Esophagus muscularis mucosa (tissue), 4 donors: ENCODE results near the gene HELZ2. TPM values are rescaled to one million over a fixed set of nuclear protein-coding genes. Genes with fewer than 3 reads are reported as not detected.

Source experiments
- DNase-seq: peaks from one replicate; pipeline ENCODE4 v3.0.0-alpha.2; 2017; ENCODE audit errors: extremely low spot score
- H3K27ac ChIP-seq, 4 donors: fragments of 200-600 bp; sonication (generic); replicated peaks in 1 of 4; 1 replicate in 3 of 4; 2 replicates in 1 of 4; pipeline ENCODE4 v1.5.1; 2016 to 2019; ENCODE audit warnings: mild to moderate bottlenecking in 1 of 4
- H3K27me3 ChIP-seq, 4 donors: fragments of 200-600 bp; sonication (generic); one replicate each; pipeline versions ENCODE4 v1.5.1 to v1.6.0; 2016 to 2019
- H3K36me3 ChIP-seq, 4 donors: fragments of 200-600 bp; sonication (generic); one replicate each; pipeline ENCODE4 v1.5.1; 2016 to 2019
- H3K4me1 ChIP-seq, 4 donors: fragments of 200-600 bp; sonication (generic); one replicate each; pipeline ENCODE4 v1.5.1; 2016 to 2019
- H3K4me3 ChIP-seq, 4 donors: fragments of 200-600 bp; sonication (generic); 1 replicate in 2 of 4; 2 replicates in 2 of 4; pipeline ENCODE4 v1.5.1; 2016 to 2019; ENCODE audit warnings: mild to moderate bottlenecking in 4 of 4, moderate library complexity in 1 of 4
- H3K9me3 ChIP-seq, 4 donors: fragments of 200-600 bp; sonication (generic); 1 replicate in 3 of 4; 2 replicates in 1 of 4; pipeline ENCODE4 v1.5.1; 2016 to 2019
- EP300 ChIP-seq: sonication (generic); formaldehyde crosslinking; IDR thresholded peaks from one replicate; pipeline ENCODE4 v1.6.1; 2017; ENCODE audit warnings: antibody characterized with exemption
- POLR2A ChIP-seq: fragments of 450-650 bp; IDR thresholded peaks from one replicate; pipeline ENCODE4 v1.6.1; 2017; ENCODE audit warnings: antibody characterized with exemption, moderate library complexity, mild to moderate bottlenecking, low read depth
- POLR2AphosphoS5 ChIP-seq, 2 donors: sonication (generic); formaldehyde crosslinking; IDR thresholded peaks; one replicate each; pipeline ENCODE4 v1.6.1; 2017; ENCODE audit warnings: antibody characterized with exemption in 2 of 2
- WGBS: methylation state at CpG from one replicate; pipeline ENCODE4 v1.1.5; 2018; 5-methylcytosine and 5-hydroxymethylcytosine counted together
- intact Hi-C: fragments of 100-400 bp; cut with DNase I; formaldehyde crosslinking; loops from one replicate; pipeline ENCODE4 v1.15.1; 2023
- total RNA-seq, 4 donors: library from RNA; depleted of rRNA; stranded (reverse); fragments of >200 nt; gene quantifications; one replicate each; pipeline versions ENCODE4 v1.1.0 to v1.2.1, GENCODE V29; 2016
- TF ChIP-seq, protein P1 (sequence below), 3 experiments: fragments of 200-600 bp in 2 of 3; fragments of 450-650 bp in 1 of 3; sonication (generic) in 2 of 3; IDR thresholded peaks; one replicate each; pipeline ENCODE4 v1.5.1; 2017 to 2019; ENCODE audit warnings: antibody characterized with exemption in 3 of 3, mild to moderate bottlenecking in 2 of 3, moderate library complexity in 1 of 3

HELZ2 gene
- total RNA-seq, 4 donors from 2014 or later = 19.5 to 36.9 (median 30.3) TPM

DNA sequence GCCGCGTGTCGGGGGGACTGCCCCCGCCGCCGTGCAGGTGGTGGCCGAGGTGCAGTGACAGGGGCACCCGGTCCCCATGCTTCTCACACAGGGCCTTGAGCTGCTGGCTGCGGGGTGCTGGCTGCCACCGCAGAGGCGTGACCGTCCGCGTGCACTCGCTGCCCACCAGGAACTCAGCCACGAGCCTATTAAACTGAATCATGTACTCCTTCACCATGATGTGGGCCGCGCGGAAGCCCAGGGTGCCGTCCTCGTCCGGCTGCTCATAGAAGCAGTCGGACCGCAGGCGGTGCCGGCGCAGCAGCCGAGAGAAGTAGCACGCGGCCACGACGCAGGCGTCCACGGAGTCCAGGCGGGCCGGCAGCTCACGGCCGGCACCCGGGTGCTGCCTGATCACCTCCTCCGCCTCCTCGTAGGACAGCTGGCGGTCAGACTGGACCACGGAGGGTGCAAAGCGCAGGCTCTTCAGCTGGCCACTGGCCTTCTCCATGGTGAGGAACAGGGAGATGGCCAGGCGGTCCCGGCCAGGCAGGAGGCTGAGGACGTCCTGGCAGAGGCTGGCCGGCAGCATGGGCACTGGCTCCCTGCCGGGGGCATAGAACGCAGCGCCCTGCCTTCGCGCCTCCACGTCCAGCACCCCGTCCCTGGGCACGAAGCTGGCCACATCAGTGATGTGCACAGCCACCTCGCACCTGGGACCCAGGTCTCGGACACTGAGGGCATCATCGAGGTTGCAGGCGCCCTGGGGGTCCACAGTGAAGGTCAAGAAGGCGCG lies 9.8 kb downstream of the HELZ2 start:
- intact Hi-C loops = no loop called here
- H3K27ac ChIP-seq = no peak overlapping the region
- no peak for DNase-seq
- no peak overlapping the region for H3K4me3 ChIP-seq
- no peaks in the 10 kb centered on the region for H3K27me3 ChIP-seq
- peaks cover 0 to 7% (median 3%) of the 10 kb centered on the region in 4 donors for H3K4me1 ChIP-seq
- TF ChIP-seq POLR2AphosphoS5 (IDR thresholded peaks at IDR 0.05) (no peak), POLR2A (no peak), EP300 (no peak)
- TF ChIP-seq, protein P1, sequence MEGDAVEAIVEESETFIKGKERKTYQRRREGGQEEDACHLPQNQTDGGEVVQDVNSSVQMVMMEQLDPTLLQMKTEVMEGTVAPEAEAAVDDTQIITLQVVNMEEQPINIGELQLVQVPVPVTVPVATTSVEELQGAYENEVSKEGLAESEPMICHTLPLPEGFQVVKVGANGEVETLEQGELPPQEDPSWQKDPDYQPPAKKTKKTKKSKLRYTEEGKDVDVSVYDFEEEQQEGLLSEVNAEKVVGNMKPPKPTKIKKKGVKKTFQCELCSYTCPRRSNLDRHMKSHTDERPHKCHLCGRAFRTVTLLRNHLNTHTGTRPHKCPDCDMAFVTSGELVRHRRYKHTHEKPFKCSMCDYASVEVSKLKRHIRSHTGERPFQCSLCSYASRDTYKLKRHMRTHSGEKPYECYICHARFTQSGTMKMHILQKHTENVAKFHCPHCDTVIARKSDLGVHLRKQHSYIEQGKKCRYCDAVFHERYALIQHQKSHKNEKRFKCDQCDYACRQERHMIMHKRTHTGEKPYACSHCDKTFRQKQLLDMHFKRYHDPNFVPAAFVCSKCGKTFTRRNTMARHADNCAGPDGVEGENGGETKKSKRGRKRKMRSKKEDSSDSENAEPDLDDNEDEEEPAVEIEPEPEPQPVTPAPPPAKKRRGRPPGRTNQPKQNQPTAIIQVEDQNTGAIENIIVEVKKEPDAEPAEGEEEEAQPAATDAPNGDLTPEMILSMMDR (IDR thresholded peaks at IDR 0.05) = no peak
- WGBS = 97% methylated on average over 19 of the region's 62 CpGs
- H3K9me3 ChIP-seq = no peaks in the 10 kb centered on the region
- H3K36me3 ChIP-seq = peaks cover 26 to 94% (median 81%) of the 10 kb centered on the region in 4 donors

DNA sequence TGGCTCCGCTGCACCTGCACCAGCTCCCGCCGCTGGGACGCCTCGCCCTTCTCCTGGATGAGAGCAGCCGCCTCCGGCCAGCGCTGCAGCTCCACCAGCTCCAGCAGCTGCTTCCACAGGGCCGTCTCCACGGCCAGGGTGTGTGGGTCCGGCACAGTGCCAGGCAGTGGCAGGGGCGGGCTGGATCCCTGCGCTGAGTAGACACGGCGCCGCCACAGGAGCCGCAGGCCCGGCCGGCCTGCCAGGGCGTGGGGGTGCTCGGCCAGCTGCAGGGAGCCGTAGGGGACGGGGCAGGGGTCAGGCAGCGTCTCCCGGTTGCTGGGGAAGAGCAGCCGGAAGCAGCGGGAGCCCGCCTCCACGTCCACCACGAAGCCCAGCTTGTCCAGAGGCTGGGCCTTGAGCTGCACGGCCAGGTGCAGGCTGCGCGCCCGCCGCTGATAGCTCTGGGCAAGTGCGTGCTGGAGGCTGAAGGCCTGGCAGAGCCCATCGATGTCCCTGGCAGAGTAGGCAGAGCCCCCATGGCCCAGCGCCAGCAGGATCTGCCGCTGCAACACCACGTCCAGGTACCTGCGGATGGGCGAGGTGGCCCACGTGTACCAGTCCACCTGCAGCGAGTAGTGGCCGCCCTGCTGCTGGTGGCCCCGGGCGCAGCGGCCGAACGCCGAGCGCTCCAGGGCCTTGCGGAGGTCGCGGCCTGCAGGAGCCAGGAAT lies 10.7 kb downstream of the HELZ2 start:
- H3K9me3 ChIP-seq = no peaks in the 10 kb centered on the region
- TF ChIP-seq POLR2AphosphoS5 (IDR thresholded peaks at IDR 0.05) (no peak), EP300 (no peak), POLR2A (no peak)
- TF ChIP-seq, protein P1 (IDR thresholded peaks at IDR 0.05) = no peak
- intact Hi-C loops = no loop called here
- peaks cover 0 to 4% (median 0%) of the 10 kb centered on the region in 4 donors for H3K27me3 ChIP-seq
- H3K4me3 ChIP-seq = no peak overlapping the region
- no peak for DNase-seq
- no peak overlapping the region for H3K27ac ChIP-seq
- 94% methylated on average over 23 of the region's 55 CpGs for WGBS
- H3K4me1 ChIP-seq = peaks cover 0 to 4% (median under 1%) of the 10 kb centered on the region in 4 donors
- peaks cover 32 to 95% (median 87%) of the 10 kb centered on the region in 4 donors for H3K36me3 ChIP-seq

DNA sequence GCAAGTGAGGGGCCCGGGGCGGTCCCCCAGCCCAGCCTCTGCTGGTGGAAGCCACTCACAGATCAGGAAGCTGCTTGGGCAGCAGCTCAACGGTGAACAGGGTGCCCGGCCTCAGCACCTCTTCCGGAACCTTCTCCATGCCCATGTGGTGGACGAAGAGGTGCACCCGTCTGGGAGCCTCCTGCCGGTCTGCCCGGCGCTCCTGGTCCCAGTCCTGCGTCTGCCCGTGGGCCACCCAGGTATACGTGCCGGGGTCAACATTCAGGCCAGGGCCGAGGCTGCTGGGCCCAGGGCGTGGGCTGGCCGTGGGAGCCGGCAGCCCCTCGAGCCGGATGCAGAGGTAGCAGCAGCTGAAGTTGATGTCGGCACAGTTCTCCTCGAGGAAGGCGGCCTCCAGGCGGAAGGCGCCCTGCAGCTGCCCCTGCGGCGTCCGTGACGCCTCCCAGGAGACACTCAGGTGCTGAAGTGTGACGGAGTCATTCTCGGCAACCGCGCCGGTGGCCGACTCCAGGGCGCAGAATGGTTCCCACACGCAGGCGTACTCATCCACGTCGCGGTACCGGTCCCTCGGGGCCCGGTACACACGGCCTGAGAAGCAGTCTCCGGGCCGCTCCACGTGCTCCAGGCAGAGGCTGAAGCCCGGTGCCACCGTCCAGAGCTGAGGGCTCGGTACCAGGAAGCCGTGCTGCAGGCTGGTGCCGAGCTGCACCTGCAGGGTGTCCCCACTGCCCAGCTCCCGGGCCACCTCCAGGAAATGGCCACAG lies 11.4 kb downstream of the HELZ2 start:
- TF ChIP-seq, protein P1 (IDR thresholded peaks at IDR 0.05) = no peak
- no peak for TF ChIP-seq EP300
- no peak for TF ChIP-seq POLR2AphosphoS5 (IDR thresholded peaks at IDR 0.05)
- TF ChIP-seq POLR2A = no peak
- H3K4me3 ChIP-seq = no peak overlapping the region
- H3K27ac ChIP-seq = no peak overlapping the region
- DNase-seq = no peak
- H3K4me1 ChIP-seq = no peaks in the 10 kb centered on the region
- no peaks in the 10 kb centered on the region for H3K9me3 ChIP-seq
- H3K27me3 ChIP-seq = peaks cover 0 to 4% (median 0%) of the 10 kb centered on the region in 4 donors
- WGBS = 93% methylated on average over 33 of the region's 54 CpGs
- peaks cover 33 to 99% (median 88%) of the 10 kb centered on the region in 4 donors for H3K36me3 ChIP-seq
- intact Hi-C loops = no loop called here

DNA sequence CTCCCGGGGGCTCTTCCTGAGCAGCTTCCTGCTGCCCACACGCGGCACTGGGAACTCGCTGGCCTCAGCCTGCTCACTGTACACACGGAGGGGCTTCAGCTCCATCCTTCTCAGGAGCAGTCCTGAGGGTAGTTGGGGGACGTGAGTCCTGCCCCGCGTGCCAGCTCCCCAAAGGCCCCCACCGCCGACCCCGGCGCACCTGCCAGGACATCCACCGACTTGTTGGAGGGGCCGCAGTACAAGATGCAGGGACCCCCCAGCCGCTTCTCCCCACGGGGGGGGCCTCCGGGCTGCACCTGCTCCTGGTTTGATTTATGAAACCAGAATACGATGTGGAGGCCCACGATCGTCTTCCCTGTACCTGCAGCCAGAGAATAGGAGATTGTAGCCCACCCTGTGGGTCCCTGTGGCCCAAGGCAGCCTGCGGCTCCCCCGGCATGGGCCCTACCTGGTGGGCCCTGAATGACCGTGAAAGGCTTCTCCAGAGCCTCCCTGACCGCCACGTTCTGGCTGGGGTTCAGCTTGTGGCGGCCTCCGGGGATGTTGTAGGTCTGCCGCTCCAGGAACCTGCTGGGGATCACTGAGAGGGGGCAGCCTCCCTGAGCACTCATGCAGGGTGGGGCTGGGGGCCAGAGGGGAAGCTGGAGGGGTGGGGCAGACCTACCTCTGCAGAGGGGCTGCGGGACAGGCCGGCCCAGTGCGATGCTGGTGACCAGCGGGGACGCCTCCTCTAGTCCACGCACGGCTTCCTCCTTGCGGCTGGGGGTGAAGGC lies 12.2 kb downstream of the HELZ2 start:
- intact Hi-C loops = no loop called here
- no peak overlapping the region for H3K4me3 ChIP-seq
- H3K27ac ChIP-seq = no peak overlapping the region
- H3K36me3 ChIP-seq = peaks cover 33 to 93% (median 84%) of the 10 kb centered on the region in 4 donors
- no peak for TF ChIP-seq EP300
- TF ChIP-seq POLR2A = no peak
- TF ChIP-seq POLR2AphosphoS5 (IDR thresholded peaks at IDR 0.05) = no peak
- TF ChIP-seq, protein P1 (IDR thresholded peaks at IDR 0.05) = no peak
- no peak for DNase-seq
- H3K9me3 ChIP-seq = no peaks in the 10 kb centered on the region
- peaks cover 0 to 4% (median 0%) of the 10 kb centered on the region in 4 donors for H3K27me3 ChIP-seq
- H3K4me1 ChIP-seq = no peaks in the 10 kb centered on the region
- WGBS = 80% methylated on average over 6 of the region's 36 CpGs
